Thyroid gland (tissue), 4 donors: Measurements from ENCODE around the gene WNT3.

ENCODE experiments used
- CTCF ChIP-seq, 6 experiments: fragments of 200-600 bp in 3 of 6; fragments of 450-650 bp in 3 of 6; sonication (generic) in 3 of 6; IDR thresholded peaks; one replicate each; pipeline ENCODE4 v1.5.1; 2016 to 2019; ENCODE audit warnings: antibody characterized with exemption in 6 of 6, mild to moderate bottlenecking in 2 of 6, inconsistent platforms in 1 of 6, moderate library complexity in 1 of 6
- POLR2A ChIP-seq, 2 donors: fragments of 450-650 bp; IDR thresholded peaks; one replicate each; pipeline ENCODE4 v1.6.1; 2017; ENCODE audit warnings: antibody characterized with exemption in 2 of 2, mild to moderate bottlenecking in 2 of 2, moderate library complexity in 1 of 2

DNA sequence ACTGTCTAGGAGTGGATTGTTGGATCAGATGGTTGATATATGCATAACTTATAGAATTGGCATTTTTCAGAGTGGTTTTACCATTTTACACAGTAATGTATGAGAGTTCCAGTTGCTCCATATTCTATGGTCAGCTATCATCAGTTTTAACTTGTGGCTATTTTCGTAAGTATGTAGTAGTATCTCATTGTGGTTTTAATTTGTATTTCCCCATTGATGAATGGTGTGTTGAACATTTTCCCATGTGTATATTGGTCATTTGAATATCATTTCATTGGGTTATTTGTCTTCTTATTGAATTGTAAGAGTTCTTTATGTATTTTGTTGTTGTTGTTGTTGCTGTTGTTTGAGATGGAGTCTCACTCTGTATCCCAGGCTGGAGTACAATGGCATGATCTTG lies 39.1 kb upstream of the WNT3 start:
- TF ChIP-seq CTCF (IDR thresholded peaks at IDR 0.05) (no peak), POLR2A (IDR thresholded peaks at IDR 0.05) (no peak)
